GM12872 (cell line): ENCODE results near the gene TACR1.

Experiments used
- TF ChIP-seq, protein P1 (sequence below): IDR thresholded peaks from 3 replicates; pipeline ENCODE4 v1.5.1; 2011; ENCODE audit warnings: low read depth, mild to moderate bottlenecking, low read length, moderate library complexity; ENCODE audit not compliant: insufficient read depth

Gene TACR1

GRCh38 chr2:75199428-75200011 lies at the start of gene TACR1:
TACR1 (minus strand) TSS chr2:75199520; CDS start chr2:75198934, 586 bp downstream.
- TF ChIP-seq, protein P1, sequence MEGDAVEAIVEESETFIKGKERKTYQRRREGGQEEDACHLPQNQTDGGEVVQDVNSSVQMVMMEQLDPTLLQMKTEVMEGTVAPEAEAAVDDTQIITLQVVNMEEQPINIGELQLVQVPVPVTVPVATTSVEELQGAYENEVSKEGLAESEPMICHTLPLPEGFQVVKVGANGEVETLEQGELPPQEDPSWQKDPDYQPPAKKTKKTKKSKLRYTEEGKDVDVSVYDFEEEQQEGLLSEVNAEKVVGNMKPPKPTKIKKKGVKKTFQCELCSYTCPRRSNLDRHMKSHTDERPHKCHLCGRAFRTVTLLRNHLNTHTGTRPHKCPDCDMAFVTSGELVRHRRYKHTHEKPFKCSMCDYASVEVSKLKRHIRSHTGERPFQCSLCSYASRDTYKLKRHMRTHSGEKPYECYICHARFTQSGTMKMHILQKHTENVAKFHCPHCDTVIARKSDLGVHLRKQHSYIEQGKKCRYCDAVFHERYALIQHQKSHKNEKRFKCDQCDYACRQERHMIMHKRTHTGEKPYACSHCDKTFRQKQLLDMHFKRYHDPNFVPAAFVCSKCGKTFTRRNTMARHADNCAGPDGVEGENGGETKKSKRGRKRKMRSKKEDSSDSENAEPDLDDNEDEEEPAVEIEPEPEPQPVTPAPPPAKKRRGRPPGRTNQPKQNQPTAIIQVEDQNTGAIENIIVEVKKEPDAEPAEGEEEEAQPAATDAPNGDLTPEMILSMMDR: peak; percentile 64

GRCh38 chr2:75246441-75247167 lies 47.3 kb upstream of the TACR1 start:
- TF ChIP-seq, protein P1: no peak

DNA sequence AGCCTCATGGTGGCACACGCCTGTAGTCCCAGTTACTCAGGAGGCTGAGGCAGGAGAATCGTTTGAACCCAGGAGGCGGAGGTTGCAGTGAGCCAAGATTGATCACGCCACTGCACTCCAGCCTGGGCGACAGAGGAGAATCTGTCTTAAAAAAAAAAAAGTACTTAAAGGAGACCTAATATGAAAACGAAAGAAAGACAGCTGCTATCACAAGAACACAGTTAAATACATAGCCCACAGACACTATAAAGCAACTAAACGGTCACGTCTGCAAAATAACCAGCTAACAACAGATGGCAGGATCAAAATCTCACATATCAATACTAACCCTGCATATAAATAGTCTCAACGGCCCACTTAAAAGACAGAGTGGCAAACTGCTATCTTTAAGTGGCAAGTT lies 43.9 kb upstream of the TACR1 start:
- TF ChIP-seq, protein P1: no peak

DNA sequence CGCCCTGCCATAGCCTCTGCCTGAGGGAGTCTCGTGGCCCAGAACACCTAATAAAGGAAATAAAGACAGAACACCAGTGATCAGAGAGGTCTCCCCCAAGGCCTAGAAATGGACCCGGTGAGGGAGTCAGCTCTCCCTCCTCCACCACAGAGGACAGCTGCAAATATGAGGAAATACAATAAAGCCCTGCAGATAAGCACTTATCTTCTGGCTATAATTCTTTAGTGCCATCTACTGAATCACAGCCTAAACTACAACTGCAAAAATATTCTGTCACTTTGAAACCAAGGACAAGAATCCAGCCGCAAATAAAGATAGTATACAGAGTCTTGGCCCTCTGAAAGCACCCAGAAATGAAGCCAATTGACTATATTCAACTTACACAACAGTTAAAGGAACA lies 42.4 kb upstream of the TACR1 start:
- TF ChIP-seq, protein P1: peak; percentile 42; the same call in 1 of the 3 replicates

DNA sequence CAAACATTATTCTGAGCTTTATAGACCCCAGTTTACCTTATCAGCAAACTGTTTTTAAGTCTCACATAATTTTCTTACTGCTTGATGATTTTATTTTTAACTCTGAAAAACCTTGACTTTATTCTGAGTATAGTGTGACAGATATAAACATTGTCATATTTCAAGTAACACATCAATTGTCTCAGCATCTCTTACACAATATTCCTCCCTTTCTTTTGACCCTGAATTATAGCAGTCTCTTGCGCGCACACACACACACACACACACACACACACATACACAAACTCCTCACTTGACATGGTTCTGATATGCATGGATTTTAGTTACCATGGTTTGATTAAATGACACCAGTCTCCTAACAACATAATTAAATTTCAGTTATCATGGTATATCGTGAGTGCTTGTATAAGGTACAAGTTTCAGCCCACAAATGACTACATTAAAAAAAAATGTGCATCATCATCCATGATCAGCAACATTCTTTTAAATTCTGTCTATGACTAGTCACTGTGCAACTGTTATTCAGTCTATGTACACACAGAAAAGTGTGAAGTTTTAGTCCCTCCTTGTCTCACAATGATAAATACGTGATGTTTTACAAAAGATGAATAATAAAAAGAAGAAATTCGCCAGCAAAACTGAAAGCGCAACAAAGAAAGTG lies 39.5 kb upstream of the TACR1 start:
- TF ChIP-seq, protein P1: no peak

GRCh38 chr2:75237296-75237695 lies 38.0 kb upstream of the TACR1 start:
- TF ChIP-seq, protein P1: no peak

DNA sequence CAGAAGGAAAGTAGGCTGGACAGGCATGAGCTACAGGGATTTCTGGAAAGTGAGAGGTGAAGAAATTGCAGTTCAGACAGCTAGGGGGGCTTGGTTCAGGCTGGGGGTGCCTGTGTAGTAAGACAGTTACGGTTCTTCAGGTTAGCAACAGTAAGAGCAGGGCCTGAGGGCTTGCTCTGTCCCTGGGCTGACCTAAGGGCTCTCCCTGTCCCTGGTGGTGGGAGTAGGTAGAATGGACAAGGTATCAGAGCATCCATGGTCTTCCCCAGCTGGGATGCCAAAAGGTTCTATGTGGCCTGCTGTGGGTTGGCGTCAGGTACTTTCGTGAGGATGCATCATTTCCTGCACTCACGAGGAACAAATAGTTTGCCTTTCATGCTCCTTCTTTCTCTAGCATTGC lies 34.6 kb upstream of the TACR1 start:
- TF ChIP-seq, protein P1: no peak
